HG03575 (cell line): Measurements from ENCODE around the gene SLC6A6.

Source experiments
- ATAC-seq: cut with Tn5 transposase; IDR thresholded peaks from one replicate; pipeline ENCODE4 v1.9.1; 2021; ENCODE audit not compliant: unreplicated experiment, insufficient number of reproducible peaks, low FRiP score; ENCODE audit errors: extremely low read depth

SLC6A6 gene

GRCh38 chr3:14445773-14446172 is 43.4 kb downstream of the SLC6A6 start:
- no peak for ATAC-seq

- ATAC-seq: no peak
Measured at GRCh38 chr3:14446988-14447570, 44.7 kb downstream of the SLC6A6 start.

DNA sequence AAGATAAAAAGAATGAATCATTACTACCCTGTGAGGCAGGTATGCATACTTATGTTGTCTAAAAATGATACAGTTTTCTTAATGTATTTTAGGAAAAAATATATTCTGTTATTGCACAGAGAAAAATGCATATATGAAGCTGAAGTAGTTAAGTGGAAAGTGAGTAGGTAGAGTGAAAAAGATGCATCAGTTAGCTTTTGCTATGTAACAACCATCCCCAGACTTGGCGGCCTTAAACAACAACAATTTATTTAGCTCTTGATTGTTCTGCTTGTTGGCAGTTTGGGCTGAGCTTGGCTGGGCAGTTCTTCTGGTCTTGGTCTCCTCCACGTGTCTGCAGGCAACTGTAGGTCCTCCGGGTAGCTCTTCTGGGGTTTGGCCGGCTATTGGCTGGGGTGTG is 45.7 kb downstream of the SLC6A6 start:
- no peak for ATAC-seq

DNA sequence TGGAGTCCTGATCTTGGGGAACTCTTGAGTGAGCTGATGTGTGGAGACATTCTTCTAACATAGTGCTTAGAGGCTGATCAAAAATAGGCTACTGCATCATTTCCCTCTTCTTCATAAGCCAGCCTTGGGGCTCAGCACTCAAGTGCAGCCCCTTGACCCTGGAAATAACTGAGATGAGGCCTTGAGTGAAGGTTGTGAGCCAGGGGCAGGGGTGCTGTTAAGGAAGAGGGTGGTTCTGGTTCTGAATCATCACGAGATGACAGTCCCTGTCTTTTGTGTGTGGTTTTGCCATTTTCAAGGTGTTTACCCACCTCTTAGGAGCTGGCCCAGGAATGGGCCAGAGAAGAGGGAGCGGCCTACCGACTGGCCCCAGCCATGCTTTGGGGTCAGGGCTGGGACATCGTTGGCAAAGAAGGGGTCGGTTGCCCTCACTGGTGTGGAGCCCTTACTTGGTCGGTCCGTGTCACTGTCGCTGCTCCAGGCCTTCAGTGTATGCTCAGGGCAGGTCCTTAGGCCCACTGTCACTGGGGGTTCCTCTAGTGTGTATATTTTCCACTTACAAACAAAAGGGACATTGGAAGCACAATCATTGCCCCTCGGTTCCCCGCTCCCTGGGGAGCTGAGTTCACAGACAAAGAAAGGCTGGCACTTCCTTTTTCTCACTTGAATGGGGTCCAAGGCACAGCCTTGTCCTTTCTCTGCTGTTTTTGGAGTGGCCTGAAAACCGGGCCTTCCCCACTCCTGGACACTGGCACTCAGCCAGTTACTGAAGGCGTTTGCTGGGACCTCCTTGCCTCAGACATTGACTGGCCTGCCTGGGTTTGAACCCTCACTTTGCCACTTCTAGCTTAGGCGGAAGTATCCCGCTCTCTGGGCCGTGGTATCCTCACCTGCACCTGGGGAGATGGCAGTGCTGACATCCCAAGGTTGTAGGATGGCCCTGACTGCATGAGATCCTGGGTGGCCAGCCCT is 46.6 kb downstream of the SLC6A6 start:
- ATAC-seq: no peak

- no peak for ATAC-seq
Measured at GRCh38 chr3:14450506-14450905, 48.1 kb downstream of the SLC6A6 start.

GRCh38 chr3:14450922-14451606 is 48.7 kb downstream of the SLC6A6 start:
- no peak for ATAC-seq

DNA sequence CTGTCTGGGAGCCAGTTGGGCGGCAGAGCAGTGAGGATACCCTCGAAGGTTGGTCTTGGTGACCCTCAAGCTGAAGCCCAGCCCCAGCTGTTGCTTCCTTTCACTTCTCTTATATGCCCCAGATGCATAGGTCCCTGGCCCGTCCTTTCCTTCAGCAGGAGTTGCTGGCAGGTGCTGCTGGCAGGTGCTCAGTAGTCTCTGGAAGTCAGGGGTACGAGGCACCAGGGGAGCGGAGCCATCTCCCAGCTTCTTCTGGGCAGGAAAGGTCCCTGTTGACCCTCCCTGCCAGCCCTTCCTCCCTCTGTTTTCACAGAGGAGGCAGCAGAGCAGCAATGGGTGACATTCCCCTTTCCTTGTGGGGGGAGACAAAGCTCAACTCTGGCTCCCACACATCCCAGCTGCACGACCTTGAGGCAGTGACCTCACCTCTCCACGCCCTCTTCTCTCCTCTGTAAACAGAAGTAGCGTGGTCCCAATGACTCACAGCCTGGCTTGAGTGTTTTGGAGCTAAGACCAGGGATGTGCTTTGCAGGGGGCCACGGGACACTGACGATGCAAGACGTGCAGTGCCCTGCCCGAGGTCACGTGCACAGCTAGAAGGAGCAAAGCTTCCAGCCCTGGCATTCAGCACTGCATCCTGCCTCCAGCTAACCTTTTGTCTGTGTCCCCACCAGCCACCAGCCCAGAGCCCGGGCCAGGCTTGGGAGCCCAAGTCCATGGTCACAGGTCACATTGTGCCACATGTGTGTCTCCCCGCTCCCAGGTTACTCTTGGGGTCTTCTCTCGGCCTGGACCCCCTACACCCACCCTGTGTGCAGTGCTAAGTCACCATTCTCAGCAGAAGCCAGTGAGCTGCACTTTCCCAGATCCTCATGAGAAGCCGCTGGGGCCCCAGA is 49.7 kb downstream of the SLC6A6 start:
- ATAC-seq: no peak

DNA sequence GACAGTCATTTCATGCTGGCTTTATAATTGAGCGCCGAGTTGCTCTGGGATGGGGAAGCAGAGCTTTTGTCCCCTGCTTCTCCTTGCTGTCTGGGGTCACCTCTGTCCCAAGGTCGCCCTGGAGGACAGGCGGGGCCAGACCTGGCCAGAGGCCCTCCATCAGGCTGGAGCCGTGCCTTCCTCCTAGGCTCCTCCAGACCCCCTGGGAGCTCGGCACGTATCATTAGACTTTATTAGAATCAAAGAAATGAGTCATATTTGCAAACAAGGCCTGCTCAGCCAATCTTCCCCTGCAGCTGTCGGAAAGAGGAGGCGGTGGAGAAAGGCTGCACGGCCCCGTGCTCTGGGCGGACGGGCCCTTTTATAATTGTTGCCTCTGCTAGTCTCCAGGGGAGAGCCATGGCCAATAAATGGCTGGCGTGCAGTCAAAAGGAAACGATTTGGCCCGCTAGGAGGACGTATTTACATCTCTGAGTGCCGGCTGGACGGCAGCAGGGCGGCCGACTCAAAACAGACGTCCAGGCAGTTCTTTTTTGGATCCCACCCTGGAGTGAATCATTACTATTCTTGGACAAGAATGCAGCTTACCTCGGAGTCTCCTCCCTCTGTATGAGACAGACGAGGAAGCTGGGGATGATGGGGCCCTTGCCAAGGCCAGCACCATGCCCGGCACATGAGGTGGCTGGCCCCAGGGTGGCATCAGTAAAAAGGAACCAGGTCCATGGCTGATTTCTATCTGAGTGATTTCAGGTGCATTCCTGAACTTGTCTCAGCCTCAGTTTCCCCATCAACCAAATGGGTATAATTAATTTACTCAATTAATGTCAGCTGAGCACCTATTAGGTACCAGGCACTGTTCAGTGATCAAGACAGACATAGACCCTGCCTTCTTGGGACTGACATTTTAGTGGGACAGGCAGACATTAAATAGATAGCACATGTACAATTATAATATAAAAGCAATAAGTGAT is 50.6 kb downstream of the SLC6A6 start:
- no peak for ATAC-seq

DNA sequence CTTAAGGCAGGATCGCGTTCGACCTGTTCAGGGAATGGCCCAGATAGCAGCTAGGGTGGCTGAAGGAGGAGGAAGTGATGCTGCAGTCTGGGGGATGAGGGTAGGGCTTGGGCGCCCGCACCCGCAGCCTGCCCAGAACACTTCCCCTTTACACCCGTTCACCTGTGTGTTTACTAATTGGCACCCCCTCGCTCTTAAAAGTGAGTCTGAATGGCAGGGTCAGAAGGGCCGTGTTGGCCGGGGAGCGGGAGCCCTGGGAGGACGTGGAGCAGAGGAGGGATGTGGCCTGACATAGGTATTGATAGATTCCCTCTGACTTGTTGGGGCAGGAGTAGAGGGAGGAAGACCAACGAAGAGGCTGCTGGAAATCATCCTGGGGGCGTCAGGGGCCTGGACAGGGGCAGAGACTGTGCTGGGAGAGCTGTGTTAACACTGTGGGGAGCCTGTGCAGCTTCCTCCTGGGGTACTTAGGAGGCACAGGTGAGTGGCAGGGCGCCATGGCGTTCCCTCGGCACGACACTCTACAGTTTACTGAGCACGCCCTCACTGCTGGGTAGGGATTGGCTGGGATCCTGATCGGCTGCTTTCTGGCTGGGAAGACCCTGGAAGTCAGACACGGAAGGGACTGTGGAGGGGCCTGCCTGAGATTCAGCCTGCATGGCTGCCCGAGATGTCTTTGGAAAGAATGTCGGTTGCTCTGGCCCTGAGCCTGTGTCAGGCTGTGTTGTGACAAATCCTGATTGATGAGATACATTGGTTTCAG is 51.7 kb downstream of the SLC6A6 start:
- no peak for ATAC-seq

DNA sequence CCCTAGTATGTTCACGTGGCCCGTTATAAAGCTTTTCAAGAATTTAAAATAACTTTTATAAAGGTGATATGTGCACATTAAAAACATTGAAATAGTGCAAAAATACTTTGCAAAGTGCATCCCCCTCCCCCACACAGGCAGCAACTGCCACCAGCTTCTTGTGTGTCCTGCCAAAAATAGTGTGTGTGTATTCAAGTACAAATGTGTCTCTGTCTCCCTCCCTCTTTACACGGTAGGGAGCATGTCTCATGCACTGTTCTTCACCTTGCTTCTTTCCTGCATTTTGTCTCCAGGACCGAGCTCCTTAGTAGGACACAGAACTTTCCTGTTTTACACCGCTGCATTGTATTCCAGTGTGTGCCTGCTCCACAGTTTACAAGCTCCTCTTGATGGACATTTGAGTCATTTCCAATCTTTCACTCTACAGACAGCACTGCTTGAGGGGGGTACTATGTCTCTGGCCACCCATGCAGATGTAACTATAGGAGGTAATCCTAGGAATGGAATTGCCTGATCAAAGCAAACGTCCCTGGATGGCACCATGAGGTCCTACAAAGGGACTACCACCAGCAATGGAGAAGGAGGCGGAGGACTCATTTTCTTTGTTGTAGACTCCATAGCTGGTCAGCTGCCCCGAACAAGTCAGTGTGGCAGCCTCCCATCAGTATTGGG is 52.4 kb downstream of the SLC6A6 start:
- ATAC-seq: no peak

GRCh38 chr3:14455571-14456317 is 53.3 kb downstream of the SLC6A6 start:
- no peak for ATAC-seq

GRCh38 chr3:14456794-14457193 is 54.4 kb downstream of the SLC6A6 start:
- no peak for ATAC-seq

GRCh38 chr3:14457481-14457880 is 55.1 kb downstream of the SLC6A6 start:
- no peak for ATAC-seq

- ATAC-seq: no peak
Measured at GRCh38 chr3:14457999-14458398, 55.6 kb downstream of the SLC6A6 start.

DNA sequence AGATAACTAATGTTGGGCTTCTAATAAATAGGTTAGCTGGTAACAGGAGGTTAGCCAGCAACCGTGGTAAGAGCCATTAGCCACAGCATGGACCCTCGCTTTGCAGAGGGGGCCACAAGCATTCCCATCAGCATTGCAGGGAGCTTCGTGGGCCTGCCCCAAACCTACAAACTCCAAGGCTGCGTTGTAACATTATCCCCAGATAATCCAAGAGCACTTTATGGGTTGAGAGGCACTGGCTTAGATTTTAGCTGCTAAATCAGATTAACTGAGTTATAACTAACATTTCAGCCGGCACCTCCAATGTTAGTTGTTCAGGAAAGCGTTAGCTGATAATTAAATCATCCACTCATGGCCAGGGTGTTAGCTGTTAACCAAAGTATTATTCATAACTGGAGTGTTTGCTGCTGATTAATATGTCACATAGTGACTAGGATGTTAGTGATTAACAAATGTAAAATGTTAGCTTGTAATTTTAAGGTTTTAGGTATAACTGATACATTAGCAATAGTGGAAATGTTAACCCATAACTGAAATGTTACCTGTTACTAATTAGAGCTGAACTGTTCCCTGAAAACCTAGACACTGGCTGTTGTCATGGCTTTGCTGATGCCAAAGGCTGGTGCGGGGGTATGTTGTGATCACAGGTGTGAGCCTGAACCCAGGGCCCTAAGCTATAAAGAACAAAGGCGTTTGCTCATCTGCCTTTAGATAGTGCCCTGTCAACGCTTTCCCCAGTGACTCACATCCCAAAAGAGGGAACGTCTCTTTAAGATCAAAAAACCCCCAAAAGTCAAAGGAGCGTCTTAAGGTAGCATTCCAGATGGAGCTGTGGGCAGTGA is 56.2 kb downstream of the SLC6A6 start:
- ATAC-seq: no peak
